ENCODE measurements around the gene HUS1B.
A peak's percentile ranks its signal among the peaks of the same experiment; 100 is the strongest.

Gene HUS1B

DNA sequence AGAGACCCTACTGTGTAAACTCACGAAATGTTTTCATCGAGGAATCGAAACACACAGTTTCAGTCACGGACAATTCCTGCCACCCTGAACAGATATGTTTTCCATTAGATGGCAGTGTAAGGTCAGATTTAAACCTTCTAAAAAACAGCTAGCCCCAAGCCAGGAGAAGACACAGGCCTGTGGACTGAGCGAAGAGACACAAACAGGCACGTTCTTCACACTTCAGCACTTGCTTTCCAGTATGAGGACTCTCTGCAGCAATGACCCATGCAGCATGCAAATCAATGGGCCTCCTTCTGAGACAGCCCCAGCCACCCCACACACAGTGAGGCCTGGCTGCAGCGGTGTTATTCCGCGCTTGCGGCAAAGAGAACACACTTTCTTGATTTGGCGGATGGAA lies 31.9 kb downstream of the HUS1B start:
- peak; percentile 10 for DNase-seq (ENCODE audit: low spot score)

DNA sequence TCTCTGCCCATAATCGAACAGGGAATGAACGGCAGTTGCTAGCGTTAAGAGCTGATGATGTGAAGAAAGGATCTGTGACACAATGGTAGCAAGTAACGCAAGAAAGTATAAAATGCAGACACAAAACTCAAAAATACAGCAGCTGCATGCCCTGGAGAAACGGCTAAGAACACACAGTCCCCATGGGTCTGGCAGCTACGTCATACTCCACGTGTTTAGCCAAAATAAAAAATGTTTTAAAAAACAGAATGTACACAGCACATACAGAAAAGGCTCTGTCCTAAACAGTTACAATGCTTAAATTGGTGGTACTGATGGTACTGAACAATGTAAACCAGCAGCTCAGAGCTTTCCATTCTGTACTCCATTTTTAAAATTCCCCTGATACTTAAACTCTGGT lies 34.4 kb downstream of the HUS1B start:
- DNase-seq (ENCODE audit: low spot score) = no peak

DNA sequence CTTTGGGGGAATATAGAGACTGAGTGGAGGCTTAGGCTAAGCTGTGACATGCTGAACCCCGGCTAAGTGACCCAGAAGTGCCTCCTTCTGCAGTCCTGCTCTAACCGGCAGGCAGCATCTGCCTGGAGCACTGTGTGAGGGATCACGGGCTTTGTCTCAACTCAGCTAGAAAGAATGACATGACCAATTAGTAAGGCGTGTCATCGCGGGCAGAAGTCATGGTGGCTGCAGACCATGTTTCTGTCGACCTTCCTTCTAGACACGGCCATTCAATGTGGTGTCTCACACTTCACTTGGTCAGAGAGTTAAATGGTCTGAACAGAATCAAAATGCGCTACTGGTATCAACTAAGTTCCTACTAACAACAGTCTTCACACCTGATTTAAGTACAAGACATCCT lies 35.0 kb downstream of the HUS1B start:
- no peak for DNase-seq (ENCODE audit: low spot score)

DNA sequence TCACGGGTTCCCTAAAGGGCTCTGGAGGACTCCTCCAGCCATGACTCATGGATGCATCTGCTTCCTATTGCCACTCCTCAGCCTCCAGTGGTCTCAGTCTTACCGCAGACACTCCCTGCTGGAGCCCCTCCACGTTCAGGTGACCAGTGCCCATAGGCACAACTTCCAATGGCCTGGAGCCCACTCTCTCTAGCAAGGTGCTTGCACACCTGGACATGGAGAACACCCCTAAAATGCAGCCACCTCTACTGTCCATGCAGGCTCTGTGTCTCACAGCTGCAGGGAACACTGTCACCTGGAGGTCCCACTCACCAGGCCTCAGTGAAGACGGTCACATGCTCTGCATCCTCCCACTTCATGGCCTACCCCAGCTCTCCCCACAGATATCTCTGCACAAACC lies 36.0 kb downstream of the HUS1B start:
- no peak for DNase-seq (ENCODE audit: low spot score)

DNA sequence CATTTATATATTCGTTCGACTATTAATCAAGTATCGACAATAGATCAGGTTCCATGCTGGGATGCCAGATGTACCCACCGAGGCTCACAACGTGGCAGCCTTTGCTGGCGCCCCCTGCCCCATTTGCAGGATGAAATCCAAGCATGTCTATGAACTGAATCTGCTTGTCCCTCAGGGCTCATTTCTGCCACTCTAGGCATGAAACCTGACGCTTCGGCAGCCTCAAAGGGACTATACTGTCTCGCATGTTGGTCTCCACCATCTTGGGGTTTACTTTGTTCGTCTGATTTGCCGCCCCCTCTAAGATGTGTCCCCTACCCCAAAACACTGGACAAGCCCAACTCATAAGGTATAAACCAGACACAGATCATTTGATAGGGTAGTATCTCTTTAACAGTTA lies 36.7 kb downstream of the HUS1B start:
- DNase-seq (ENCODE audit: low spot score) = no peak

DNA sequence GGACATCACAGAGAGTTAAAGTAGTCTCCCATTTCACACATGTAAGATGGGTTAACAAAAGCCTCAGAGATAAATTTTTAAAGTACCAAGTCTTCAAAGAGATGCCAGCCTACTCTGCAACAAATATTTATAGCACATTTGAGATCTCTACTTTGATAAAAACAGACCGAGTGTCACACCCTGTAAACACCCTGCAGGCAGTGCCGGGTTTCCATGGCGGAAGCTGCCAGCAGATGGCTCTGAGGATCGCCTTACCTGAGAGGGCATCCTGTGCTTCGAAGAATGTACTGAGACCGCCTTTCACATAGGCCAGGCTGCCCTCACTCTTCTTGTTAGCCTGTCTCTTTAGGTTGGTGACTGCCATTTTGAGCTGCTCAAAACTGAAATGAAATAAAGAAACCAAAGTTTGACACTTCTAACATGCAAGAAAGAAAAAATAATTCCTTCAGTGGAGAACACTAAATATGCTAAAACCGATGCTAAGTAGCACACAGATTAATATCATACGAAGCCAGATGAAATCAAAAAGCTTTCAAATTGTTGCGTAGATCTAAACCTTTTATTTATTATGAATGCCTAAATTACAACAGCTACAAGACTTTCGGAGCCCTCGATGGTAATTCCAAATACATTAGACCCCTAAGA lies 39.3 kb downstream of the HUS1B start:
- DNase-seq (ENCODE audit: low spot score) = no peak

DNA sequence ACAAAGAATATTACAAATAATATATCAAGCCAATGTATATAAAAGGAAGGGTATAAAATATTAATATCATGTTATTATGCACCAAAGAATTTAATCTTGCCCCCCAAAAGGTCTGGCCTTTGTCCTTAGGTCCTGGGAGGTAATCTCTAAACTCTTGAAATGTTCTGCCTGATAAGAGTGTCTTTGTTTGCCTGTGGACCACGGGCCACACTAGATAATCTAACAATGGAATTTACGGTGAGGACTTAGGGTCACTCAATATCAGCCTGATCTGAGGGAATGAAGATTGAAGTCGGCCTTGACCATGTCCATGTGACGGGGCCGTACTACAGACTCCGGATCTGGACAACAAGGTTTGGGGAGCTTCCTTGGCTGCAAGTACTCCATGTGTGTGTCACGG lies 42.9 kb downstream of the HUS1B start:
- no peak for DNase-seq (ENCODE audit: low spot score)

DNA sequence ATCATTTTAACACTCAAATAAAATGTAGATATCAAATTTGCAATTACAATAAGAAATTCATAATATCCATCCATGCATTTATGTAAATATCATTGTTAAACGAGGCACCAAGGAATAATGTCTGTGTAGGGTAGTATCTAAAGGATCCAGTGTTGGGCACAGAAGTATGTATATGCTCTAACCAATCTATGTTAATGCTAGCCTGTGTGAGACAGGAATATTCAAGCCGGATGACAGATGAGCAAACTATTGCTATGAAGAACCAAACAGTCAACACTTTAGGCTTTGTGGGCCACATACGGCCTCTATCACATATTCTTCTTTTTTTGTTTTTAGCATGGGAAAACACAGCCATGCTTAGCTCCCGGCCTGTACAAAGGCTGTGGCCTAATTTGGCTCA lies 45.0 kb downstream of the HUS1B start:
- no peak for DNase-seq (ENCODE audit: low spot score)

DNA sequence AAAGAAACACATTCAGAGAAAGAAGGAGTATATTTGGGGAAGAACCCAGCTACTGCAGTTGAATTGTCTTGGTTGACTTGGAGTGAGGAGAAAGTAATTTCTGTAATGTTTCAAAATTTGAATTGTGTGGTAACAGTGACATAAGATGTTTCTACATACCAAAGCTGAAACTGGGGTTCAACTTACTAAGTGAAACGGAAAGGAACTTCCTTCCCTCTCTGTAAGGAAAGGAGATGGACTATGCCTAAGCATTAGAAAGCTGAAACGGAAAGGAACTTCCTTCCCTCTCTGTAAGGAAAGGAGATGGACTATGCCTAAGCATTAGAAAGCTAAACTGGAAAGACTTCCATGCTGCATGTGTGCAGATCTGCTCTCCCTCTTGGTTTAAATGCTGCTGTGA lies 46.0 kb downstream of the HUS1B start:
- DNase-seq (ENCODE audit: low spot score) = no peak

DNA sequence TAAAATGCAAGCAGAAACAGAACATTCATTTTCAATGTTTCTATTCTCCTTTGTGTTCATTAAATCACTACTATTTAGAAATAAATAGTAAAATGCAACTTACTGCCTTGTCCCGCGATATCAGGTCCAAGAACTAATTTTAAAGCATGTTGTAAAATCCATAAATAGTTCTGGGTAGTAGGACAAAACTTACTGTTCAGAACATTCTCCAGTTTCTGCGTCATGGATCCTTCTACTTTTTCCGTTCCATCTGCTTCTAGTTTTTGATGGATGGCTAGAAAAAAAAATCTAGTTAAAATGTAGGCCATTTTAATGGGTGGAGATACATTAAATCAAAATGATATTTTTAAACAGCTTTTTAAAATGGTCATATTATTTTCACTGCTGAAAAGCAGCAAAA lies 47.0 kb downstream of the HUS1B start:
- DNase-seq (ENCODE audit: low spot score) = no peak

DNA sequence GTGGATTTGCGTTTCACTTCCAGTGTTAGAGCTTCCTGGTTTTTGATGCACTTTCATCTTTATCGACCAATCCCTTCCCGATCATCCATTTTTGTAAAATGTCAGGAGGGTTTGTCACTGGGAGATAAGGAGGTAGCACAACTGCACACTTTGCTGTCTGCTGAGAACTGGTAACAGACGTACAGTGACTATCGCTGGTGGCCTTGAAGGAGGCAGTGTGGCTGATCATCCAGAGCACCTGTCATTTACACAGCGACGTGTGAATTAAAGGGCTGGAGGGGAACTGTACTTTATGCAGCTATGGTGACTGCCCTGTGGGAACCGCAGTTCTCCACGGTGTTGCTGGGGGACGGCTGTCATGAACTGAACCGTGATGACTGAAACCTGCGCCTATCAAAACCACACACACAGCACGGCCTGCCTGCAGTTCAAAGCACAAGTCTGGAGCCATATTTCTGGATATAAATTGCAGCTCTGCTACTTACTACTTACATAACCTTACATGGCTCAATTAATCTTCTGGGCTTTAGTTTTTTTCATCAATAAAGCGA lies 50.0 kb downstream of the HUS1B start:
- DNase-seq (ENCODE audit: low spot score) = no peak

All from SK-N-DZ (cell line).